Pons (tissue), 1 donor: ENCODE data around the gene CTAG1A.
"Not testable (repeated sequence)": the region's sequence is repeated elsewhere in the genome, so short reads cannot be mapped to it uniquely, and the experiment has no call there.

Source experiments
- DNase-seq: peaks from one replicate; pipeline ENCODE4 v3.0.0-alpha.2; 2016; ENCODE audit warnings: low spot score

Gene CTAG1A

GRCh38 chrX:154573061-154573460 lies 11.9 kb upstream of the CTAG1A start:
- DNase-seq, result not testable (repeated sequence)

GRCh38 chrX:154575076-154575475 lies 9.9 kb upstream of the CTAG1A start:
- DNase-seq, result not testable (repeated sequence)

GRCh38 chrX:154582994-154583393 lies 1.9 kb upstream of the CTAG1A start:
- not testable (repeated sequence) for DNase-seq

GRCh38 chrX:154590415-154590814 lies 5.5 kb downstream of the CTAG1A start:
- not testable (repeated sequence) for DNase-seq

GRCh38 chrX:154592505-154592904 lies 7.6 kb downstream of the CTAG1A start:
- no peak for DNase-seq

- no peak for DNase-seq
Measured at GRCh38 chrX:154593201-154593600, 8.3 kb downstream of the CTAG1A start.

- DNase-seq, result no peak
Measured at GRCh38 chrX:154594491-154594890, 9.6 kb downstream of the CTAG1A start.

GRCh38 chrX:154595559-154596249 lies 10.8 kb downstream of the CTAG1A start:
- DNase-seq, result no peak

- no peak for DNase-seq
Measured at GRCh38 chrX:154596290-154596929, 11.5 kb downstream of the CTAG1A start.

- DNase-seq, result no peak
Measured at GRCh38 chrX:154597221-154597620, 12.3 kb downstream of the CTAG1A start.

GRCh38 chrX:154598656-154599055 lies 13.7 kb downstream of the CTAG1A start:
- no peak for DNase-seq

GRCh38 chrX:154599531-154599930 lies 14.6 kb downstream of the CTAG1A start:
- DNase-seq, result no peak

GRCh38 chrX:154600759-154601374 lies 15.9 kb downstream of the CTAG1A start:
- DNase-seq, result no peak

GRCh38 chrX:154602226-154602625 lies 17.3 kb downstream of the CTAG1A start:
- no peak for DNase-seq

GRCh38 chrX:154602766-154603437 lies 18.0 kb downstream of the CTAG1A start:
- no peak for DNase-seq

- peak; percentile 0 for DNase-seq
Measured at GRCh38 chrX:154603438-154604430, 18.8 kb downstream of the CTAG1A start.

GRCh38 chrX:154605566-154605965 lies 20.6 kb downstream of the CTAG1A start:
- DNase-seq, result no peak

- no peak for DNase-seq
Measured at GRCh38 chrX:154607370-154607769, 22.4 kb downstream of the CTAG1A start.

GRCh38 chrX:154607976-154608375 lies 23.0 kb downstream of the CTAG1A start:
- not testable (repeated sequence) for DNase-seq

GRCh38 chrX:154608823-154609222 lies 23.9 kb downstream of the CTAG1A start:
- DNase-seq, result not testable (repeated sequence)

GRCh38 chrX:154611146-154611545 lies 26.2 kb downstream of the CTAG1A start:
- DNase-seq, result not testable (repeated sequence)
